ENCODE measurements around the gene KRT3. TPM values are rescaled to one million over a fixed set of nuclear protein-coding genes. Genes with fewer than 3 reads are reported as not detected.

The KRT3 gene
- total and polyA plus RNA-seq, 5 experiments from 2014 or later: not detected

GRCh38 chr12:52788876-52789636 lies 6.9 kb downstream of the KRT3 start:
- H3K27ac Mint-ChIP-seq: peak overlapping the region in 4 of 10 donors; percentile 8 to 63 (median 54)
- no peak for ATAC-seq
- POLR2A ChIA-PET: interaction anchor here (1.1 to 1.7 kb wide), 2 partner anchors 13 to 45 kb away, joined by 3 to 5 read pairs; partner anchors contain the start of gene KRT79
- peaks cover 12 to 43% (median 37%) of the 10 kb centered on the region in 5 donors for H3K27me3 Mint-ChIP-seq
- H3K4me3 Mint-ChIP-seq: peak overlapping the region in 7 of 10 donors; percentile 7 to 54 (median 41)
- H3K9me3 Mint-ChIP-seq: peaks cover 0 to 9% (median 0%) of the 10 kb centered on the region in 9 donors
- no peak for DNase-seq
- no peaks in the 10 kb centered on the region for H3K36me3 Mint-ChIP-seq
- H3K4me1 Mint-ChIP-seq: peaks cover 15 to 23% (median 19%) of the 10 kb centered on the region in 4 donors

- ATAC-seq (no peak), DNase-seq (no peak)
- H3K36me3 Mint-ChIP-seq: no peaks in the 10 kb centered on the region
- peak overlapping the region in 2 of 10 donors; percentile 8 to 51 for H3K27ac Mint-ChIP-seq
- POLR2A ChIA-PET: interaction anchor here (1.1 to 1.7 kb wide), 2 partner anchors 14 to 45 kb away, joined by 3 to 5 read pairs; partner anchors contain the start of gene KRT79
- peaks cover 0 to 9% (median 0%) of the 10 kb centered on the region in 9 donors for H3K9me3 Mint-ChIP-seq
- H3K4me1 Mint-ChIP-seq: peaks cover 14 to 23% (median 18%) of the 10 kb centered on the region in 4 donors
- peaks cover 13 to 50% (median 40%) of the 10 kb centered on the region in 5 donors for H3K27me3 Mint-ChIP-seq
- no peak overlapping the region for H3K4me3 Mint-ChIP-seq
These were observed 7.6 kb downstream of the KRT3 start for GRCh38 chr12:52788192-52788875.

GRCh38 chr12:52787324-52788191 lies 8.4 kb downstream of the KRT3 start:
- Mint-ChIP-seq H3K9me3 (peaks cover 0 to 9% (median 0%) of the 10 kb centered on the region in 9 donors), H3K4me3 (no peak overlapping the region), H3K27me3 (peaks cover 13 to 52% (median 40%) of the 10 kb centered on the region in 5 donors), H3K36me3 (no peaks in the 10 kb centered on the region), H3K4me1 (peaks cover 14 to 23% (median 18%) of the 10 kb centered on the region in 4 donors), H3K27ac (peak overlapping the region in 3 of 10 donors; percentile 8 to 45 (median 32))
- POLR2A ChIA-PET: interaction anchor here (1.7 kb wide), 1 partner anchor 46 kb away, joined by 5 read pairs; the partner anchor contains the start of gene KRT79
- ATAC-seq: no peak
- DNase-seq: no peak

- Mint-ChIP-seq H3K4me3 (no peak overlapping the region), H3K36me3 (no peaks in the 10 kb centered on the region), H3K27me3 (peaks cover 11 to 41% (median 34%) of the 10 kb centered on the region in 5 donors), H3K27ac (peak overlapping the region in 1 of 10 donors; percentile 48), H3K9me3 (peaks cover 0 to 9% (median 0%) of the 10 kb centered on the region in 9 donors), H3K4me1 (peaks cover 7 to 13% (median 10%) of the 10 kb centered on the region in 4 donors)
- POLR2A ChIA-PET: no interaction called here
- ATAC-seq (no peak), DNase-seq (no peak)
These were observed 11.0 kb downstream of the KRT3 start for GRCh38 chr12:52784909-52785308.

GRCh38 chr12:52783563-52784316 lies 12.2 kb downstream of the KRT3 start:
- POLR2A ChIA-PET: no interaction called here
- Mint-ChIP-seq H3K4me3 (no peak overlapping the region), H3K36me3 (no peaks in the 10 kb centered on the region), H3K27me3 (peaks cover 2 to 29% (median 23%) of the 10 kb centered on the region in 5 donors), H3K9me3 (peaks cover 0 to 9% (median 0%) of the 10 kb centered on the region in 9 donors), H3K27ac (peak overlapping the region in 1 of 10 donors; percentile 91), H3K4me1 (peaks cover 0 to 1% (median under 1%) of the 10 kb centered on the region in 4 donors)
- no peak for ATAC-seq
- no peak for DNase-seq

GRCh38 chr12:52782502-52782901 lies 13.4 kb downstream of the KRT3 start:
- H3K4me3 Mint-ChIP-seq: no peak overlapping the region
- H3K36me3 Mint-ChIP-seq: no peaks in the 10 kb centered on the region
- DNase-seq: no peak
- no peak overlapping the region for H3K27ac Mint-ChIP-seq
- H3K9me3 Mint-ChIP-seq: peaks cover 0 to 9% (median 0%) of the 10 kb centered on the region in 9 donors
- H3K27me3 Mint-ChIP-seq: peaks cover 1 to 20% (median 14%) of the 10 kb centered on the region in 5 donors
- H3K4me1 Mint-ChIP-seq: no peaks in the 10 kb centered on the region
- no peak for ATAC-seq
- POLR2A ChIA-PET: no interaction called here

GRCh38 chr12:52781399-52782082 lies 14.4 kb downstream of the KRT3 start:
- POLR2A ChIA-PET: no interaction called here
- H3K27me3 Mint-ChIP-seq: peaks cover 1 to 20% (median 17%) of the 10 kb centered on the region in 5 donors

GRCh38 chr12:52779914-52780313 lies 16.0 kb downstream of the KRT3 start:
- Mint-ChIP-seq H3K9me3 (no peaks in the 10 kb centered on the region), H3K4me1 (no peaks in the 10 kb centered on the region), H3K4me3 (no peak overlapping the region), H3K36me3 (no peaks in the 10 kb centered on the region), H3K27me3 (peaks cover 1 to 13% (median 12%) of the 10 kb centered on the region in 5 donors), H3K27ac (peak overlapping the region in 1 of 10 donors; percentile 21)
- DNase-seq (no peak), ATAC-seq (no peak)
- POLR2A ChIA-PET: no interaction called here

More at GRCh38 chr12:52781399-52782082, 14.4 kb downstream of the KRT3 start:
- Mint-ChIP-seq H3K9me3 (peaks cover 0 to 9% (median 0%) of the 10 kb centered on the region in 9 donors), H3K36me3 (no peaks in the 10 kb centered on the region), H3K4me3 (no peak overlapping the region), H3K27ac (no peak overlapping the region), H3K4me1 (no peaks in the 10 kb centered on the region)
- no peak for ATAC-seq
- no peak for DNase-seq

- Mint-ChIP-seq H3K27me3 (peaks cover 0 to 9% (median 4%) of the 10 kb centered on the region in 5 donors), H3K4me1 (no peaks in the 10 kb centered on the region), H3K9me3 (no peaks in the 10 kb centered on the region), H3K27ac (peak overlapping the region in 1 of 10 donors; percentile 82), H3K4me3 (no peak overlapping the region), H3K36me3 (no peaks in the 10 kb centered on the region)
- DNase-seq (no peak), ATAC-seq (no peak)
- POLR2A ChIA-PET: no interaction called here
These were observed 17.1 kb downstream of the KRT3 start for GRCh38 chr12:52778833-52779232.

GRCh38 chr12:52777566-52777965 lies 18.4 kb downstream of the KRT3 start:
- H3K4me3 Mint-ChIP-seq: no peak overlapping the region
- ATAC-seq: no peak
- H3K27me3 Mint-ChIP-seq: peaks cover 0 to 8% (median 1%) of the 10 kb centered on the region in 5 donors
- H3K4me1 Mint-ChIP-seq: no peaks in the 10 kb centered on the region
- H3K9me3 Mint-ChIP-seq: no peaks in the 10 kb centered on the region
- H3K27ac Mint-ChIP-seq: peak overlapping the region in 2 of 10 donors; percentile 41 to 62
- H3K36me3 Mint-ChIP-seq: no peaks in the 10 kb centered on the region
- POLR2A ChIA-PET: no interaction called here
- no peak for DNase-seq

- peak within 1 kb of the TSS in 6 of 10 donors; percentile 40 to 91 (median 66) for H3K27ac Mint-ChIP-seq
- ATAC-seq: no peak
- no peak for DNase-seq
- peaks cover 0 to 8% (median 1%) of the 10 kb centered on the region in 5 donors for H3K27me3 Mint-ChIP-seq
- H3K36me3 Mint-ChIP-seq: no peaks in the 10 kb centered on the region
- POLR2A ChIA-PET: no interaction called here
- no peak within 1 kb of the TSS for H3K4me3 Mint-ChIP-seq
- no peaks in the 10 kb centered on the region for H3K4me1 Mint-ChIP-seq
- no peaks in the 10 kb centered on the region for H3K9me3 Mint-ChIP-seq
These were observed 19.0 kb downstream of the KRT3 start, which contains the start of gene KRT76 for GRCh38 chr12:52776913-52777395. Gene KRT76, minus strand, starts transcription at chr12:52777345. Its CDS starts 54 bp downstream, at chr12:52777291.
